NCI-H2227 (cell line): Measurements from ENCODE around the gene NMT1.

ENCODE experiments used
- DNase-seq: peaks from one replicate; lab custom pipeline; 2025; ENCODE audit not compliant: unreplicated experiment; lab: John Stamatoyannopoulos, UW

The NMT1 gene

GRCh38 chr17:45104029-45104428 lies 42.9 kb downstream of the NMT1 start:
- no peak for DNase-seq

GRCh38 chr17:45104497-45104896 lies 43.4 kb downstream of the NMT1 start:
- no peak for DNase-seq

- no peak for DNase-seq
These were observed 43.9 kb downstream of the NMT1 start for GRCh38 chr17:45104907-45105624.

GRCh38 chr17:45106096-45106495 lies 45.0 kb downstream of the NMT1 start:
- no peak for DNase-seq

GRCh38 chr17:45106582-45106981 lies 45.5 kb downstream of the NMT1 start:
- no peak for DNase-seq

- peak; percentile 28 for DNase-seq
These were observed 46.3 kb downstream of the NMT1 start for GRCh38 chr17:45107293-45108010.

GRCh38 chr17:45108051-45108450 lies 46.9 kb downstream of the NMT1 start:
- DNase-seq: no peak

GRCh38 chr17:45108595-45109521 lies 47.7 kb downstream of the NMT1 start:
- DNase-seq: no peak

GRCh38 chr17:45110676-45111611 lies 49.8 kb downstream of the NMT1 start:
- DNase-seq: peak; percentile 32

- no peak for DNase-seq
These were observed 50.7 kb downstream of the NMT1 start for GRCh38 chr17:45111850-45112249.

GRCh38 chr17:45112559-45113423 lies 51.7 kb downstream of the NMT1 start:
- DNase-seq: no peak

GRCh38 chr17:45113424-45113754 lies 52.3 kb downstream of the NMT1 start:
- DNase-seq: no peak

- no peak for DNase-seq
These were observed 53.2 kb downstream of the NMT1 start for GRCh38 chr17:45114117-45114932.

GRCh38 chr17:45115015-45115625 lies 54.0 kb downstream of the NMT1 start:
- DNase-seq: no peak

GRCh38 chr17:45115871-45116270 lies 54.8 kb downstream of the NMT1 start:
- DNase-seq: no peak

- no peak for DNase-seq
These were observed 55.4 kb downstream of the NMT1 start for GRCh38 chr17:45116434-45117016.

- no peak for DNase-seq
These were observed 56.2 kb downstream of the NMT1 start for GRCh38 chr17:45117334-45117733.
